ENCODE results near the gene CD8A.
"Not testable (repeated sequence)": the region's sequence is repeated elsewhere in the genome, so short reads cannot be mapped to it uniquely, and the experiment has no call there.

CD8A gene

DNA sequence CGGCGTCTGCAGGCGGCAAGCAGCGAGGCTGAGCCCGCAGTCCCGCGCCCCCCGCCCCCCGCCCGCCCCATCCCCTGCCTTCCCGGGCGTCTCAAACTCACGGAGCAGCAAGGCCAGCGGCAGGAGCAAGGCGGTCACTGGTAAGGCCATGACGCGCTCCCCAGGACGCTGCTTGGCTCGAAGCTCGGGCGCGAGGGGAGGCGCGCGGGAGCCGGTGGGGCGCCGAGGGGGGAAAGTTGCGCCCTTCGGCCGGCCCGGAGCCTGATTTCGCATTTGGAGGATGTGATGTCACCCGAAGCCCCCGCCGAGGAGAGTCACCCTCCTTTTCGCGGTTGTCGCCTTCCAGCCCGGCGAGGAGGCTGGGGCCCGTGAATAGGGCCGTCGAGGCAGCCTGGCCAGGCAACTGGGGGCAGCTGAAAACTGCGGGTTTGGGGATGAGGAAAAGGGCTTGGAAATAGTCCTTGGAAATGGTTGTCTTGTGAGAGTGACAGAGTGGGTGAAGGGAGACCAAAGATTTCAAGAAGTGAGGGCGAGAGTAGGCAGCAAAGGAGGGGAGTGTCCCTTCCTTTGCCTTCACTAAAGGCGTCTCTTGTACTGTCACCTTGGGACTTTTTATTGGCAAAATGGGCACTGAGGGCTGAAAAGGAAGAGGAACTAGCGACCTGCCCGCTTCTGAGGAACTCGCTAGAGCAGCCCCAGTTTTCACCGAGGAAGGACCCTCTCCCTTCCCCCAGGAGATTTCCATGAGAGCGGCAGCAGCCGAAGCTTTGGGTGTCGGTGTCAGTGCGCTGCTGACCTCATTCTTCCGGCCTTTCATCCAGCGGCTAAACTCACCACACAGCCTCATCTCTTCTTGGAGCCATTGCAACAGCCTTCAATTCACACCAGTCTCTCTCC, at the start of gene CD8A:
TSS of gene CD8A (minus strand) at position 238 of the 897 bp plus-strand sequence. CDS start at position 150, 88 bp downstream.
- no peak for FAIRE-seq

DNA sequence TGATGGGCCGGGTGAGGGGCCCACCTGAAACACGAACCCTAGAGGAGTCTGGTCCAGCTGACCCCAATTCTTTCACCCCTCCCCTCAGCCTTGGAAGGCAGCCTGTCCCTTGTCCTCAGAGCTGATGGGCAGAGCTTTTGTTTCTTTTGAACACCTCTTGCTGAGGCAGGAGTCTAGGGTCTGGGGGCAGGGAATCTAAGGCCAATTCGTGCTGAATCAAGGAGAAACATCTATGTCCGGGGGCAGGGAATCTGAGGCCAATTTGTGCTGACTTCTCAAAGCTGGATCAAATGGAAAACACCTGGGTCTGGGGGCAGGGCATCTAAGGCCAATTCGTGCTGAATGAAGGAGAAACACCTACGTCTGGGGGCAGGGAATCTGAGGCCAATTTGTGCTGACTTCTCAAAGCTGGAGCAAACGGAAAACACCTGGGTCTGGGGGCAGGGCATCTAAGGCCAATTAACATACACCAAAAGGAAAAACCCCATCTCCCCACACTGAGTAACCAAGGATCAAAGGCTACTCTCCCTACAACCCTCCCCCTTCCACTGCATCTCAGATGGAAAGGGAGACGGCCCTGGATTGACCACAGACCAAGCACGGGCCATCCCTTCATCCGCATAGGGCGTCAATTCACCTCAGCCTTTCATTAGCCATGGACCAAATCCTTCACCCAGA, 49.3 kb upstream of the CD8A start:
- not testable (repeated sequence) for FAIRE-seq

GRCh38 chr2:86839455-86839854, 48.7 kb upstream of the CD8A start:
- not testable (repeated sequence) for FAIRE-seq

DNA sequence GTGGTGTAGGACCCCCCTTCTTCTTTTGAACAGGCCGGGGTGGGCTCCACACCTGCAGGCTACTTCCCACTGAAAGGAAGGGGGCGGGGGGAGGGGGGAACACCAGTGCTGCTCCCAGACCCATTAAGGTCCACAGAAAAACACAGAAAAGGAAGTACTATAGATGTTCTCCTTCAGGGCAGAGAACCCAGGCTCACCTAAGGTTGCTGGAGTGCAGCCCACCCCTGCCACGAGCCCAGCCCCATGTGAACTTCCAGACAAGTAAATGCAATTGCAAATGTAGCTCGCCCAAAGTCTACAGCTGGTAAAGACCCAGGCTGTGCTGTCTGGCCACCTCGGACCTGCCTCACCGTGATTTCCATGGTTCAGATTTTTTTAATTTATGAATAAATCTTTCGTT, 47.0 kb upstream of the CD8A start:
- FAIRE-seq, result not testable (repeated sequence)

DNA sequence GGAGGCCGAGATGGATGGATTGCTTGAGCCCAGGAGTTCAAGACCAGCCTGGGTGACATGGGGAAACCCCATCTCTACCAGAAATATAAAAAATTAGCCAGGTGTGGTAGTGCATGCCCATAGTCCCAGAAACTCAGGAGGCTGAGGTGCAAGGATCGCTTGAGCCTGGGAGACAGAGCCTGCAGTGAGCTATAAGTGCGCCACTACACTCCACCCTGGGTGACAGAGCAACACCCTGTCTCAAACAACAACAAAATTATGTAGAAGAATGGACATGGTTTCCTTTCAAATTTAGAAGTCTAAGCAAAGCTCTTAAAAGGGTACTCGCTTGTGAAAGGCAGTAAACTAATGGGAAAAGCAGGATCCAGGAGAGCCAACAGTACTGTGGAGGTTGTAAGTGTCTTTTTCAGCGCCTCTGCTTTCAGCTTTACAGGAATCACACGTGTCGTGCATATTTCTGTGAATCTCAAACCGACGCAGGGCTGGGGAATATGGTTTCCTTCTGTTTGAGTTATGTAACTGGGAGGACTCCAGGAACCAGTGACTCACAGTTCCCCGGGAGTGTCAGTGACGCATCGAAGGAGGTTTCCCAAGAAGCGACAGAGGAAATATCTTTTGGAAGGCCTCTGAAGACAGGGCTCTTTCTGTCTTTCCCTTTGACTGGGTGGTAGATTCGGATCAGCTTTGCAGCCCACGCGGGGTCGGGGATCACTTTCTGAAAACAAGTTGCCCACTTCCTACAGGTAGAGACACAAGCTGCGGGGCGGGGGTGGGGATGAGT, 46.4 kb upstream of the CD8A start:
- FAIRE-seq, result not testable (repeated sequence)

GRCh38 chr2:86835548-86835889, 44.8 kb upstream of the CD8A start:
- not testable (repeated sequence) for FAIRE-seq

- no peak for FAIRE-seq
Measured at GRCh38 chr2:86833315-86833714, 42.6 kb upstream of the CD8A start.

- FAIRE-seq, result no peak
Measured at GRCh38 chr2:86832334-86833096, 41.8 kb upstream of the CD8A start.

DNA sequence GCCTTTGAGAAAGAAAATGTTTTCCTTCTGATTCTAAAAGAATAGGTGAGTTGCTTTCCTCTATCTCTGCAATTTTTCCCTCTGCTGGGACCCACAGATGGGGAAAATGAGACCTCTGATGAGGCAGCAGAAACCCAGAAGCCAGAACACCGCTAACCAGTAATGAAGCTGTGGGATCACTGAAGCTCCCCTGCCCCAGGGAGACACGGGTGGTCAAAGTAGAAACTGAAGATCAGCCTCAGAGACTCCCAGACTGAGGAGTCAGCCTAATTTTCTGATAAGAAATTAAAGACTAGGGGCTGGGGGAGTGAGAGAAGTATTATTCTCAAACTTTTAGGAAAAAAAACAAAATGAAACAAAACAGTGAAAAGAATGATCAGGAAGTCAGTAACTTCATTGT, 40.8 kb upstream of the CD8A start:
- no peak for FAIRE-seq

DNA sequence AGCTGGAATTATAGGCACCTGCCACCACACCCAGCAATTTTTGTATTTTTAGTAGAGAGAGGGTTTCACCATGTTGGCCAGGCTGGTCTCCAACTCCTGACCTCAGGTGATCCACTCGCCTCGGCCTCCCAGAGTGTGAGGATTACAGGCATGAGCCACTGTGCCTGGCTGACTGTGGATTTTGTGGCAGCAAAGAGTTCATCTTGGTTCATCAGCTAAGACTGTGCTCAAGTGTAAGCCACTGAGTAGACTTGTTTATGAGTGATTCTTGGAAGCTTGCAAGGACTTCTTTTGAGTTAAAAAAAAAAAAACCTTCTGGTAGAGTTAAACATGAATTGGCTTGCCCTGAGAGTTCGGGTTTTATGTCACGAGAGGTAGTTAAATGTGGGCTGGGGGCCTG, 36.2 kb upstream of the CD8A start:
- no peak for FAIRE-seq

DNA sequence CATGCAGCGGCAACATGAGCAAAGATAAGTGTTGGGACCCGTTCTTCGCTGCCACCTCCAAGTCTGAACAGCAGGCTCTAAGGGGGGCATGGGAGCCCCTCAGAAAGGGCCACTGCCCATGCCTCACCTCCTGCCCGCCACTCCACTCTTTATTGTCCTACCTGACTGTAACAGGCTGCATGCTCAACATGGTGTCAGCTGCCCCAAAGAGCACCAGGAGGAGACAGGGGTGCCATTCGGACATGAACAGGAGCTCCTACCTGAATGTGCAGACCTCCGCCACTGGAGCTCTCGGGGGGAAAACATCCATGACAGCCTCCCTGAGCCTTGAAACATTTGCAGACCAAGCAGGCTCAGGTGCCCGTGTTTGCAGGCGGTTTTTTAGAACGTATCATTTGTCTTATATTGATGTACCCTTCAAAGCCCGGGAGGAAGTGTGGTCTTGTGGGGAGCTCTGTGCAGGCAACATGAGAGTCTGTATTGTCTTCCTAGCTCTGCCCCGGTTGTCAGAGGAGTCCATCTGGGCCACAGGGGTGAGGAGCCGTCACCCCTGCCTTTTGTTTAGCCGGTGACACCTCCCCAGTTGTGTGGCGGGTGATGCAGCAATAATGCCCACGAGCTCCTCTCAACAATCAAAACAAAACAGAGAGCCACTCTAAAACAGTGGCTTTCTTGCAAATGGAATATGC, 35.1 kb upstream of the CD8A start:
- FAIRE-seq, result no peak

GRCh38 chr2:86825036-86825692, 34.5 kb upstream of the CD8A start:
- FAIRE-seq, result no peak

GRCh38 chr2:86822668-86823345, 32.1 kb upstream of the CD8A start:
- no peak for FAIRE-seq

GRCh38 chr2:86821842-86822241, 31.1 kb upstream of the CD8A start:
- no peak for FAIRE-seq

DNA sequence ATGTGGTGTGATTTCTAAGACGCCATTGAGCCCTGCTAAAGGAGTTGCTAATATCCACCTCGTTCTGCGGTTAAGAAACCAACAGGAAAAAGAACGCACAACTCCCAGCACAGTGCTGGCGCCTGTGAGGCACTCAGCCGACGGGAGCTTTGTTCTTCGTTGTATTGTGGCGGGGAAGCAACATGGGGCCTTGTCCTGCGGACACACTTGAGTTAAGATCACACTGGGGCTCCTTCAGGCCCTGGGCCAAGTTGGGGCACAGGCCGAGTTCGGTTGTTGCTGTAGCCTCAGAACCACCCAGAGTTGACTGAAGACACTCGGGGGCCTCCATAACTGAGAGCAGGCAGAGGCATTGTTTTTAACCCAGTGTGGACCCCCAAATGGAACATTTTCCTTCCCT, 30.6 kb upstream of the CD8A start:
- no peak for FAIRE-seq

DNA sequence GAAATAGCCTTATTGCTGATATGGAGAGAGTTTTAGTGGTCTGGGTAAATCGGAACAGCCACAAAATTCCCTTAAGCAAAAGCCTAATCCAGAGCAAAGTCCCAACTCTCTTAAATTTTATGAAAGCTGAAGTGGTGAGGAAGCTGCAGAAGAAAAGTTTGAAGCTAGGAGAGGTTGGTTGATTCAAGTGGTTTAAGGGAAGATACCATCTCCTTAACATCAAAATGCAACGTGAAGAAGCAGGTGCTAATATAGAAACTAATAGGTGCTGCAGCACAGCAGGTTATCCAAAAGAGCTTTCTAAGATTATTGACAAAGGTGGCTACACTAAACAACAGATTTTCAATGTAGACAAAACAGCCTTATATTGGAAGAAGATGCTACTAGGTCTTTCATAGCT, 28.2 kb upstream of the CD8A start:
- no peak for FAIRE-seq

- no peak for FAIRE-seq
Measured at GRCh38 chr2:86818114-86818801, 27.5 kb upstream of the CD8A start.

- FAIRE-seq, result no peak
Measured at GRCh38 chr2:86815611-86816010, 24.9 kb upstream of the CD8A start.

DNA sequence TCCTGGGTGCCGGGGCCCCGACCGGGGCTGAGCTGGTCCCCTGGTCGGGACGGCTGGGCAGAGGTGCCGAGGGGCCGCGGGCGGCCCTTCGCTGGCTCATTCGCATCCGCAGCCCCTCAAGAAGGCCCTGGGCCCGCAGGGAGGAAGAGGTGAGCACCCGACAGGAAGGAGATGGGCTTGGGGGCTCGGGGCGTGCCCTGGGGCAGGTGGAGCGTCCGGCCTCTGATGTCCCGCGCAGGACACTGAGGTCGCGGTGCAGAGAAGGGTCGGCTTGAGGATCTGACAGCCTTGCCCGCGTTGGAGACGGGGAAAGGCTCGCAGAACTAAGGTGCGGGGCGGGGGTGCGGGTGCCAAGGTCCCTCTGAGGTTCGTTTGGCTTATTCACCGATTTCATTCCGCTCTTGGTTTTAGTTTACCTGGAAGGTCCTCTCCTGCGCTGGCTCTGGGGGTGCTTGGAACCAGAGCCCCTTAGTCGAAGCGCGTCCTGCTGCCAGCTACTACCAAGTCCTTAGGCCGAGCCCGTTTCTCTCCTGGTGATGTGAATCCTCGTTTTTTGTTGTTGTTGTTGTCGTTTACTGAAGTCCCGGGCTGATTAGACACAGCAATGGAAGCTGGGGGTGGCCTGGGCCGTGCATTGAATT, 18.9 kb upstream of the CD8A start:
- no peak for FAIRE-seq

Data from islet of Langerhans (tissue), 1 donor.